Neural cell (in vitro differentiated cells): ENCODE results near the gene PRPF38A. TPM values are rescaled to one million over a fixed set of nuclear protein-coding genes. Genes with fewer than 3 reads are reported as not detected.

Experiments used
- H2AFZ ChIP-seq: fragments of 200-600, 300-800 bp; sonication (generic), shearing (Covaris generic); 2 replicates; pipeline ENCODE4 v1.6.0; 2014; ENCODE audit warnings: low read depth, mild to moderate bottlenecking, antibody characterized with exemption, low read length, moderate library complexity
- H3F3A ChIP-seq: fragments of 200-600 bp; shearing (Covaris generic); 2 replicates; pipeline ENCODE4 v1.6.1; 2016; ENCODE audit warnings: mild to moderate bottlenecking, moderate library complexity, mixed read lengths, antibody characterized with exemption, low read length; ENCODE audit not compliant: insufficient read depth, poor library complexity, severe bottlenecking
- H3K27ac ChIP-seq: fragments of 200-600, 300-800 bp; sonication (generic), shearing (Covaris generic); 2 replicates; pipeline ENCODE4 v1.5.1; 2014; ENCODE audit warnings: mild to moderate bottlenecking, low read length, moderate library complexity
- H3K27me3 ChIP-seq: fragments of 300-800, 200-600 bp; sonication (generic), shearing (Covaris generic); 2 replicates; pipeline ENCODE4 v1.6.0; 2014; ENCODE audit warnings: mild to moderate bottlenecking, low read depth, low read length, moderate library complexity; ENCODE audit not compliant: insufficient read depth
- H3K36me3 ChIP-seq: fragments of 300-800, 200-600 bp; sonication (generic), shearing (Covaris generic); 2 replicates; pipeline ENCODE4 v1.5.1; 2014; ENCODE audit warnings: mild to moderate bottlenecking, antibody characterized with exemption, low read length, moderate library complexity; ENCODE audit not compliant: insufficient read depth
- H3K4me2 ChIP-seq: fragments of 300-800, 200-600 bp; sonication (generic), shearing (Covaris generic); 2 replicates; pipeline ENCODE4 v1.6.0; 2014; ENCODE audit warnings: mild to moderate bottlenecking, low read length
- H3K4me3 ChIP-seq: fragments of 300-800, 200-600 bp; sonication (generic), shearing (Covaris generic); 2 replicates; pipeline ENCODE4 v1.5.1; 2014; ENCODE audit warnings: mild to moderate bottlenecking, low read length, moderate library complexity
- H3K79me2 ChIP-seq: fragments of 200-600 bp; shearing (Covaris generic); replicated peaks from 2 replicates; pipeline ENCODE4 v1.6.0; 2014; ENCODE audit warnings: mild to moderate bottlenecking, low read length, moderate library complexity; ENCODE audit not compliant: insufficient read depth
- H3K9ac ChIP-seq: fragments of 300-800, 200-600 bp; sonication (generic), shearing (Covaris generic); 2 replicates; pipeline ENCODE4 v1.6.1; 2016; ENCODE audit warnings: mild to moderate bottlenecking, low read length, mixed read lengths
- H3K9me2 ChIP-seq: fragments of 200-600 bp; shearing (Covaris generic); 2 replicates; pipeline ENCODE4 v1.6.1; 2016; ENCODE audit warnings: mild to moderate bottlenecking, low read length, mixed read lengths; ENCODE audit not compliant: insufficient read depth
- H3K9me3 ChIP-seq: fragments of 200-600, 300-800 bp; sonication (generic), shearing (Covaris generic); 2 replicates; pipeline ENCODE4 v1.6.1; 2016; ENCODE audit warnings: mild to moderate bottlenecking, mixed run types, low read length, moderate library complexity, mixed read lengths
- H4K20me1 ChIP-seq: fragments of 200-600 bp; shearing (Covaris generic); 2 replicates; pipeline ENCODE4 v1.6.1; 2016; ENCODE audit warnings: mild to moderate bottlenecking, mixed run types; ENCODE audit not compliant: insufficient read depth
- EP300 ChIP-seq: fragments of 450-650 bp; conservative IDR thresholded peaks from 2 replicates; pipeline ENCODE4 v1.6.1; 2014; ENCODE audit warnings: antibody characterized with exemption, mild to moderate bottlenecking, moderate library complexity; ENCODE audit not compliant: poor library complexity, severe bottlenecking
- EZH2 ChIP-seq: fragments of 200-600, 300-800 bp; shearing (Covaris generic), sonication (generic); IDR thresholded peaks from 2 replicates; pipeline ENCODE4 v1.6.1; 2014; ENCODE audit warnings: antibody characterized with exemption, low read length, borderline replicate concordance, mild to moderate bottlenecking; ENCODE audit not compliant: insufficient read depth, poor library complexity, severe bottlenecking
- MXI1 ChIP-seq: fragments of 450-650 bp; conservative IDR thresholded peaks from 2 replicates; pipeline ENCODE4 v1.6.1; 2014; ENCODE audit warnings: antibody characterized with exemption, mild to moderate bottlenecking; ENCODE audit not compliant: poor library complexity, severe bottlenecking
- POLR2AphosphoS5 ChIP-seq: IDR thresholded peaks from 2 replicates; pipeline ENCODE4 v1.6.1; 2012
- RAD21 ChIP-seq: fragments of 450-650 bp; conservative IDR thresholded peaks from 2 replicates; pipeline ENCODE4 v1.6.1; 2014; ENCODE audit warnings: antibody characterized with exemption, mild to moderate bottlenecking, moderate library complexity
- SMC3 ChIP-seq: fragments of 450-650 bp; conservative IDR thresholded peaks from 2 replicates; pipeline ENCODE4 v1.6.1; 2014; ENCODE audit warnings: antibody characterized with exemption, mild to moderate bottlenecking, moderate library complexity; ENCODE audit not compliant: poor library complexity
- TAF1 ChIP-seq: IDR thresholded peaks from 2 replicates; pipeline ENCODE4 v1.6.1; 2012; ENCODE audit warnings: low read depth
- polyA plus RNA-seq: library from polyadenylated mRNA; depleted of rRNA; stranded (reverse); fragments of >200 nt; gene quantifications from 2 replicates; pipeline ENCODE4 v1.2.3, GENCODE V29; 2014
- TF ChIP-seq, protein P1 (sequence below): IDR thresholded peaks from 2 replicates; pipeline ENCODE4 v1.6.1; 2012; ENCODE audit warnings: borderline replicate concordance
- TF ChIP-seq, protein P2 (sequence below): fragments of 450-650 bp; IDR thresholded peaks from 2 replicates; pipeline ENCODE4 v1.5.1; 2014; ENCODE audit warnings: antibody characterized with exemption, mild to moderate bottlenecking, moderate library complexity; ENCODE audit not compliant: poor library complexity, severe bottlenecking

Gene PRPF38A
- polyA plus RNA-seq, 1 donor from 2014 or later, result 18.0 TPM

DNA sequence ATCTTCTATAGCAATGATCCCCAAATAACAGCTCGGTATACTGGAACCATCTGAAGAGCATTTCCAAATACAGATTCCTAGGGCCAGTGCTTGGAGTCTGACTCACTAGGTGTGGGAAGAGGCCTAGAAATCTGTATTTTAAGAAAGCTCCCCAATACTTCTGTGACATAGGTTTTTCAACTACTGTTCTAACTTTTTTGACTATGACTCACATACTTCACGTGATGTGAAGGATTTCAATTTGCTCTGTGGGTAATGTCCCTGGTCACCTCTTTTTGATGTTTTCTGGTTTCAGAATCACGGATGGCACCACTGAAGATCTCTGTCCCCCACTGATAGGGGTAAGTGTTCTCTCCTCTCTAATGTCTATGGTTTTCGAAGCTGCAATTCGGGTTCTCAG is 11.2 kb upstream of the PRPF38A start:
- Histone ChIP-seq H3K36me3 (no peaks in the 10 kb centered on the region), H3K4me2 (no peak overlapping the region), H3K4me3 (no peak overlapping the region), H2AFZ (no peak overlapping the region), H3K79me2 (no peaks in the 10 kb centered on the region), H3K9me3 (no peaks in the 10 kb centered on the region), H3K9me2 (no peaks in the 10 kb centered on the region), H3K27ac (no peak overlapping the region), H3F3A (no peaks in the 10 kb centered on the region), H4K20me1 (no peaks in the 10 kb centered on the region), H3K9ac (no peak overlapping the region), H3K27me3 (no peaks in the 10 kb centered on the region)
- TF ChIP-seq EZH2 (no peak), EP300 (no peak), RAD21 (no peak), POLR2AphosphoS5 (no peak), TAF1 (no peak), SMC3 (no peak), MXI1 (no peak)
- TF ChIP-seq, protein P1, sequence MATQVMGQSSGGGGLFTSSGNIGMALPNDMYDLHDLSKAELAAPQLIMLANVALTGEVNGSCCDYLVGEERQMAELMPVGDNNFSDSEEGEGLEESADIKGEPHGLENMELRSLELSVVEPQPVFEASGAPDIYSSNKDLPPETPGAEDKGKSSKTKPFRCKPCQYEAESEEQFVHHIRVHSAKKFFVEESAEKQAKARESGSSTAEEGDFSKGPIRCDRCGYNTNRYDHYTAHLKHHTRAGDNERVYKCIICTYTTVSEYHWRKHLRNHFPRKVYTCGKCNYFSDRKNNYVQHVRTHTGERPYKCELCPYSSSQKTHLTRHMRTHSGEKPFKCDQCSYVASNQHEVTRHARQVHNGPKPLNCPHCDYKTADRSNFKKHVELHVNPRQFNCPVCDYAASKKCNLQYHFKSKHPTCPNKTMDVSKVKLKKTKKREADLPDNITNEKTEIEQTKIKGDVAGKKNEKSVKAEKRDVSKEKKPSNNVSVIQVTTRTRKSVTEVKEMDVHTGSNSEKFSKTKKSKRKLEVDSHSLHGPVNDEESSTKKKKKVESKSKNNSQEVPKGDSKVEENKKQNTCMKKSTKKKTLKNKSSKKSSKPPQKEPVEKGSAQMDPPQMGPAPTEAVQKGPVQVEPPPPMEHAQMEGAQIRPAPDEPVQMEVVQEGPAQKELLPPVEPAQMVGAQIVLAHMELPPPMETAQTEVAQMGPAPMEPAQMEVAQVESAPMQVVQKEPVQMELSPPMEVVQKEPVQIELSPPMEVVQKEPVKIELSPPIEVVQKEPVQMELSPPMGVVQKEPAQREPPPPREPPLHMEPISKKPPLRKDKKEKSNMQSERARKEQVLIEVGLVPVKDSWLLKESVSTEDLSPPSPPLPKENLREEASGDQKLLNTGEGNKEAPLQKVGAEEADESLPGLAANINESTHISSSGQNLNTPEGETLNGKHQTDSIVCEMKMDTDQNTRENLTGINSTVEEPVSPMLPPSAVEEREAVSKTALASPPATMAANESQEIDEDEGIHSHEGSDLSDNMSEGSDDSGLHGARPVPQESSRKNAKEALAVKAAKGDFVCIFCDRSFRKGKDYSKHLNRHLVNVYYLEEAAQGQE, result no peak
- TF ChIP-seq, protein P2, sequence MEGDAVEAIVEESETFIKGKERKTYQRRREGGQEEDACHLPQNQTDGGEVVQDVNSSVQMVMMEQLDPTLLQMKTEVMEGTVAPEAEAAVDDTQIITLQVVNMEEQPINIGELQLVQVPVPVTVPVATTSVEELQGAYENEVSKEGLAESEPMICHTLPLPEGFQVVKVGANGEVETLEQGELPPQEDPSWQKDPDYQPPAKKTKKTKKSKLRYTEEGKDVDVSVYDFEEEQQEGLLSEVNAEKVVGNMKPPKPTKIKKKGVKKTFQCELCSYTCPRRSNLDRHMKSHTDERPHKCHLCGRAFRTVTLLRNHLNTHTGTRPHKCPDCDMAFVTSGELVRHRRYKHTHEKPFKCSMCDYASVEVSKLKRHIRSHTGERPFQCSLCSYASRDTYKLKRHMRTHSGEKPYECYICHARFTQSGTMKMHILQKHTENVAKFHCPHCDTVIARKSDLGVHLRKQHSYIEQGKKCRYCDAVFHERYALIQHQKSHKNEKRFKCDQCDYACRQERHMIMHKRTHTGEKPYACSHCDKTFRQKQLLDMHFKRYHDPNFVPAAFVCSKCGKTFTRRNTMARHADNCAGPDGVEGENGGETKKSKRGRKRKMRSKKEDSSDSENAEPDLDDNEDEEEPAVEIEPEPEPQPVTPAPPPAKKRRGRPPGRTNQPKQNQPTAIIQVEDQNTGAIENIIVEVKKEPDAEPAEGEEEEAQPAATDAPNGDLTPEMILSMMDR, result no peak

DNA sequence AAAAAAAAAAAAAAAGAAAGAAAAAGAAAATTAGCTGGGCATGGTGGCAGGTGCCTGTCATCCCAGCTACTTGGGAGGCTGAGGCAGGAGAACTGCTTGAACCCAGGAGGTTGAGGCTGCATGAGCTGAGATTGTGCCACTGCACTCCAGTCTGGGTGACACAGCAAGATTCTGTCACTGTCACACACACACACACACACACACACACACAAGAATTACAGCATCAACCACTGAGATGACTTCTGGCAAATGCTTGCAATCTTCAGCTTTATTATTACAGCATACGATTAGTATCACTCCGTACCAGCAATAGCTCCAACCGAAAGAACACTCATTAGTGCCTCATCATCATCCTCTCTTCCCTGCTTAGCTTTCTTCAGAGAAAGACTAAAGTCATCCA is 4.8 kb upstream of the PRPF38A start:
- H3K36me3 ChIP-seq, result no peaks in the 10 kb centered on the region
- H3K27ac ChIP-seq, result no peak overlapping the region
- H3K9me3 ChIP-seq, result no peaks in the 10 kb centered on the region
- TF ChIP-seq, protein P2, result no peak
- no peak for TF ChIP-seq SMC3
- no peak for TF ChIP-seq RAD21
- no peak overlapping the region for H3K4me3 ChIP-seq
- no peaks in the 10 kb centered on the region for H3K9me2 ChIP-seq
- no peaks in the 10 kb centered on the region for H4K20me1 ChIP-seq
- H3K4me2 ChIP-seq, result no peak overlapping the region
- no peaks in the 10 kb centered on the region for H3F3A ChIP-seq
- H3K79me2 ChIP-seq, result peaks cover 11% of the 10 kb centered on the region
- H2AFZ ChIP-seq, result no peak overlapping the region
- no peaks in the 10 kb centered on the region for H3K27me3 ChIP-seq
- no peak overlapping the region for H3K9ac ChIP-seq
